T-helper 1 cell (primary cell): ENCODE data around the gene SPRTN.
A peak's percentile ranks its signal among the peaks of the same experiment; 100 is the strongest.

Source experiments
- DNase-seq, 5 donors: peaks; one replicate each; pipeline ENCODE4 v3.0.0-alpha.2; 2012 to 2020

Gene SPRTN

GRCh38 chr1:231376875-231377549, 38.9 kb downstream of the SPRTN start:
- DNase-seq, result peak in 1 of 5 donors; percentile 34

- DNase-seq, result no peak
Observed at GRCh38 chr1:231381729-231382128, 43.6 kb downstream of the SPRTN start.

- no peak for DNase-seq
Observed at GRCh38 chr1:231382426-231382825, 44.3 kb downstream of the SPRTN start.

GRCh38 chr1:231383159-231383860, 45.2 kb downstream of the SPRTN start:
- no peak for DNase-seq

GRCh38 chr1:231384696-231385415, 46.8 kb downstream of the SPRTN start:
- DNase-seq, result no peak

GRCh38 chr1:231385416-231385748, 47.3 kb downstream of the SPRTN start:
- no peak for DNase-seq

- no peak for DNase-seq
Observed at GRCh38 chr1:231386466-231386865, 48.4 kb downstream of the SPRTN start.

- DNase-seq, result peak in 1 of 5 donors; percentile 64
Observed at GRCh38 chr1:231387770-231388669, 49.9 kb downstream of the SPRTN start.

GRCh38 chr1:231390071-231390470, 52.0 kb downstream of the SPRTN start:
- DNase-seq, result peak in 1 of 5 donors; percentile 16

GRCh38 chr1:231392389-231393131, 54.5 kb downstream of the SPRTN start:
- no peak for DNase-seq

GRCh38 chr1:231393668-231394067, 55.6 kb downstream of the SPRTN start:
- DNase-seq, result no peak

GRCh38 chr1:231395076-231395997, 57.2 kb downstream of the SPRTN start:
- no peak for DNase-seq

GRCh38 chr1:231395998-231396390, 57.9 kb downstream of the SPRTN start:
- no peak for DNase-seq

GRCh38 chr1:231396643-231397042, 58.5 kb downstream of the SPRTN start:
- DNase-seq, result no peak

GRCh38 chr1:231397886-231398671, 60.0 kb downstream of the SPRTN start:
- DNase-seq, result no peak

- no peak for DNase-seq
Observed at GRCh38 chr1:231401478-231401877, 63.4 kb downstream of the SPRTN start.

- no peak for DNase-seq
Observed at GRCh38 chr1:231404318-231404717, 66.2 kb downstream of the SPRTN start.
